Renal cortical epithelial cell (primary cell): ENCODE data around the gene GLMN. TPM values are rescaled to one million over a fixed set of nuclear protein-coding genes. Genes with fewer than 3 reads are reported as not detected.

Experiments
- total RNA-seq: library from RNA; depleted of rRNA; stranded (reverse); fragments of >200 nt; gene quantifications from 2 replicates; pipeline ENCODE4 v1.2.3, GENCODE V29; 2014

Gene GLMN
- total RNA-seq, 1 donor from 2014 or later = 11.2 TPM

Other genes starting within 250 kb of the GLMN start
- gene SETSIP, start 223.6 kb downstream of the GLMN start, total RNA-seq = 0.15 and 0.52 TPM in 2 replicates
- gene BTBD8, start 218.6 kb downstream of the GLMN start, total RNA-seq = 6.8 and 9.3 TPM in 2 replicates
- gene C1orf146, start 81.1 kb downstream of the GLMN start, total RNA-seq = not detected in 2 replicates
- 13.9 and 26.4 TPM in 2 replicates for gene RPAP2, start 72 bp upstream of the GLMN start, total RNA-seq
- gene GFI1, start 187.9 kb upstream of the GLMN start, total RNA-seq = 0.05 TPM in 1 of 2 replicates, not detected in the other